K562 (cell line): ENCODE measurements around the gene SETX. TPM values are rescaled to one million over a fixed set of nuclear protein-coding genes. Genes with fewer than 3 reads are reported as not detected.
A peak's percentile ranks its signal among the peaks of the same experiment; 100 is the strongest.

Experiments
- BCOR ChIP-seq: fragments of 450-650 bp; IDR thresholded peaks from 2 replicates; pipeline ENCODE4 v1.6.1; 2016
- EHMT2 ChIP-seq: fragments of 450-650 bp; IDR thresholded peaks from 2 replicates; pipeline ENCODE4 v1.6.1; 2018; ENCODE audit warnings: antibody characterized with exemption
- FOXK2 ChIP-seq, 2 experiments: fragments of 450-650 bp; IDR thresholded peaks in 1 of 2; conservative IDR thresholded peaks in 1 of 2; 2 replicates each; pipeline ENCODE4 v1.6.1; 2016; ENCODE audit warnings: low read depth in 2 of 2, mild to moderate bottlenecking in 1 of 2
- FUS ChIP-seq: fragments of 200-400 bp; formaldehyde crosslinking; optimal IDR thresholded peaks from 2 replicates; pipeline ENCODE3; 2017; ENCODE audit warnings: low read depth, low read length
- NELFE ChIP-seq: IDR thresholded peaks from 2 replicates; pipeline ENCODE4 v1.6.1; 2011; ENCODE audit warnings: mild to moderate bottlenecking; ENCODE audit not compliant: insufficient read depth, insufficient read length
- NFIC ChIP-seq: fragments of 450-650 bp; IDR thresholded peaks from 2 replicates; pipeline ENCODE4 v1.6.1; 2017; ENCODE audit warnings: mild to moderate bottlenecking, inconsistent platforms
- PTRF ChIP-seq: fragments of 450-650 bp; IDR thresholded peaks from 2 replicates; pipeline ENCODE4 v1.6.1; 2016; ENCODE audit warnings: mild to moderate bottlenecking, missing genetic modification characterization, missing compliant biosample characterization
- RCOR1 ChIP-seq, 2 experiments: IDR thresholded peaks; 2 replicates each; pipeline ENCODE4 v1.6.1; 2012; ENCODE audit warnings: low read depth in 2 of 2, low read length in 2 of 2, borderline replicate concordance in 1 of 2, improper control_type of control experiment in 1 of 2
- SAFB ChIP-seq: fragments of 200-400 bp; formaldehyde crosslinking; IDR thresholded peaks from 2 replicates; pipeline ENCODE4 v1.6.1; 2017; ENCODE audit warnings: low read depth, low read length, borderline replicate concordance
- TOE1 ChIP-seq, 2 experiments: fragments of 450-650 bp in 1 of 2; sonication (generic) in 1 of 2; formaldehyde crosslinking in 1 of 2; IDR thresholded peaks; 2 replicates each; pipeline versions ENCODE4 v1.7.1 to v1.8.0; 2016 to 2022; ENCODE audit warnings: borderline replicate concordance in 2 of 2, mild to moderate bottlenecking in 2 of 2, antibody characterized with exemption in 1 of 2, inconsistent platforms in 1 of 2, low read depth in 1 of 2, missing genetic modification reagents in 1 of 2, moderate library complexity in 1 of 2
- ZEB2 ChIP-seq: fragments of 450-650 bp; IDR thresholded peaks from 2 replicates; pipeline ENCODE4 v1.6.1; 2016
- polyA plus RNA-seq, 8 experiments: library from polyadenylated mRNA; depleted of rRNA in 4 of 8; stranded (reverse) in 5 of 8; unstranded in 3 of 8; fragments of >200 nt; fragmentation: Nextera tagmentation in 2 of 8; fragmentation: Illumina TruSeq in 1 of 8; extraction: Ambion mirVana in 2 of 8; extraction: Trizol in 1 of 8; gene quantifications; 2 replicates each; pipeline versions ENCODE4 v1.2.1 to v1.2.3, GENCODE V29; 2011 to 2014; ENCODE audit warnings: inconsistent platforms in 1 of 8, missing spikeins in 1 of 8
- total RNA-seq, 7 experiments: library from RNA; depleted of rRNA in 6 of 7; stranded (reverse); fragments of >200 nt in 6 of 7; fragmentation: Illumina TruSeq in 2 of 7; extraction: Trizol in 2 of 7; gene quantifications; 2 replicates each; pipeline versions ENCODE4 v1.2.1 to v1.2.3, GENCODE V29; 2011 to 2021; ENCODE audit warnings: low replicate concordance in 1 of 7
- TF ChIP-seq, protein P1 (sequence below): sonication (generic); formaldehyde crosslinking; IDR thresholded peaks from 2 replicates; pipeline ENCODE4 v1.8.0; 2023; ENCODE audit warnings: mild to moderate bottlenecking, missing genetic modification reagents
- TF ChIP-seq, protein P2 (sequence below): fragments of 250-450 bp; sonication (Bioruptor Pico); IDR thresholded peaks from 2 replicates; pipeline ENCODE4 v1.9.0; 2021; ENCODE audit warnings: mild to moderate bottlenecking, inconsistent platforms
- TF ChIP-seq, protein P3 (sequence below): fragments of 450-650 bp; IDR thresholded peaks from one replicate; pipeline ENCODE4 v1.6.1; 2018; ENCODE audit warnings: mild to moderate bottlenecking, moderate library complexity; ENCODE audit not compliant: partially characterized antibody
- TF ChIP-seq, protein P4 (sequence below): fragments of 450-650 bp; formaldehyde crosslinking; IDR thresholded peaks from 2 replicates; pipeline ENCODE4 v1.4.0; 2022; ENCODE audit warnings: mild to moderate bottlenecking, moderate library complexity
- TF ChIP-seq, protein P5 (sequence below): fragments of 250-450 bp; sonication (Bioruptor Pico); IDR thresholded peaks from 2 replicates; pipeline ENCODE4 v1.4.0; 2020; ENCODE audit warnings: mild to moderate bottlenecking, moderate library complexity

The SETX gene
- total and polyA plus RNA-seq, 9 of the 15 experiments (the other 6 are each of a cell fraction or from before 2014, with no cell fraction given), result 8.7 to 45.7 (median 28.7) TPM

DNA sequence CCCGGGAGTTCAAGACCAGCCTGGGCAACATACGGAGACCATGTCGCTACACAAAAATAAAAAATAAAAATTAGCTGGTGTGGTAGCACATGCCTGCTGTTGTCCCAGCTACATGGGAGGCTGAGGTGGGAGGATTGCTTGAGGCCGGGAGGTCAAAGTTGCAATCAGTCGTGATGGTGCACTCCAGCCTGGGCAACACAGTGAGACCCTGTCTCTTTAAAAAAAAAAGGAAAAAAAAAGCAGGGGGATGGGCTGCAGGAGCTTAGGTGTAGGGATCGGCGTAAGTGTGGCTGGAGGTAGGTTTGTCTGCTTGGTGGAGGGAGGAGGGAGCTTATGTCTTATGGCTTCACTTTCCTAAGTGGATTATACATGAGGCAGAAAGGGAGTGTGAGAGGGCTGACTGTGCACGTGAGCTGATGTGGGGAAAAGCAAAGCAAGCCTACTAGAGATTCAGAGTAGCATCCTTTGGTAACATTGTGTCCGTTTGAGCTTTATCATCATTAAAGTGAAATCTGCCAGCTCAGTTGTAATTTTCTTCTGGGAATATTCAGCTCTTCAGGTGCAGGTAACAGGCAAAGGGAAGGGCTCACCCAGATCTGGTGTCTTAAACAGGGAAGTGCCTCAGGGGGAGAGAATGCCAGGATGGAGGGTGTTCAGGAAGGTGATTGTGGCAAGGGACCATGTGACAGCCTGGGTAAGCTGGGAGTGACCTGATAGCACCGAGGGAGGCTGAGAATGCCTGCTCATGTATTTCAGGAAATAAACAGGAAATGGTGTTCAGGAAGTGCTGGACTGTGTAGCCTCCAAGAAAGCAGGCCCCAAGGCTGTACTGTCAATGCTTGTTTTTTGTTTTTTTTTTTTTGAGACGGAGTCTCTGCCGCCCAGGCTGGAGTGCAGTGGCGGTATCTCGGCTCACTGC is 17.6 kb upstream of the SETX start (continued):
- TF ChIP-seq, protein P1, sequence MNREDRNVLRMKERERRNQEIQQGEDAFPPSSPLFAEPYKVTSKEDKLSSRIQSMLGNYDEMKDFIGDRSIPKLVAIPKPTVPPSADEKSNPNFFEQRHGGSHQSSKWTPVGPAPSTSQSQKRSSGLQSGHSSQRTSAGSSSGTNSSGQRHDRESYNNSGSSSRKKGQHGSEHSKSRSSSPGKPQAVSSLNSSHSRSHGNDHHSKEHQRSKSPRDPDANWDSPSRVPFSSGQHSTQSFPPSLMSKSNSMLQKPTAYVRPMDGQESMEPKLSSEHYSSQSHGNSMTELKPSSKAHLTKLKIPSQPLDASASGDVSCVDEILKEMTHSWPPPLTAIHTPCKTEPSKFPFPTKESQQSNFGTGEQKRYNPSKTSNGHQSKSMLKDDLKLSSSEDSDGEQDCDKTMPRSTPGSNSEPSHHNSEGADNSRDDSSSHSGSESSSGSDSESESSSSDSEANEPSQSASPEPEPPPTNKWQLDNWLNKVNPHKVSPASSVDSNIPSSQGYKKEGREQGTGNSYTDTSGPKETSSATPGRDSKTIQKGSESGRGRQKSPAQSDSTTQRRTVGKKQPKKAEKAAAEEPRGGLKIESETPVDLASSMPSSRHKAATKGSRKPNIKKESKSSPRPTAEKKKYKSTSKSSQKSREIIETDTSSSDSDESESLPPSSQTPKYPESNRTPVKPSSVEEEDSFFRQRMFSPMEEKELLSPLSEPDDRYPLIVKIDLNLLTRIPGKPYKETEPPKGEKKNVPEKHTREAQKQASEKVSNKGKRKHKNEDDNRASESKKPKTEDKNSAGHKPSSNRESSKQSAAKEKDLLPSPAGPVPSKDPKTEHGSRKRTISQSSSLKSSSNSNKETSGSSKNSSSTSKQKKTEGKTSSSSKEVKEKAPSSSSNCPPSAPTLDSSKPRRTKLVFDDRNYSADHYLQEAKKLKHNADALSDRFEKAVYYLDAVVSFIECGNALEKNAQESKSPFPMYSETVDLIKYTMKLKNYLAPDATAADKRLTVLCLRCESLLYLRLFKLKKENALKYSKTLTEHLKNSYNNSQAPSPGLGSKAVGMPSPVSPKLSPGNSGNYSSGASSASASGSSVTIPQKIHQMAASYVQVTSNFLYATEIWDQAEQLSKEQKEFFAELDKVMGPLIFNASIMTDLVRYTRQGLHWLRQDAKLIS (CRISPR knock-in tag), result no peak
- TF ChIP-seq BCOR (0 out of 2 replicates have a peak, but pooled peaks have one; percentile 11), FUS (no peak), FOXK2 (conservative IDR thresholded peaks at IDR 0.05 in 1 of 2, IDR thresholded peaks at IDR 0.05 in 1 of 2; ENCODE audit: low read depth in 2 of 2) (peak; percentile 76 to 88), EHMT2 (no peak), RCOR1 (IDR thresholded peaks at IDR 0.05; ENCODE audit: borderline replicate concordance in 1 of 2, low read depth in 2 of 2, low read length in 2 of 2) (peak in 1 of 2 experiments; percentile 31; a peak in 1 of 4 replicates), SAFB (no peak), TOE1 (IDR thresholded peaks at IDR 0.05; ENCODE audit: borderline replicate concordance) (no peak), TOE1 (CRISPR knock-in tag; IDR thresholded peaks at IDR 0.05; ENCODE audit: borderline replicate concordance, low read depth) (no peak), PTRF (no peak), ZEB2 (no peak), NELFE (no peak), NFIC (no peak)
- TF ChIP-seq, protein P2, sequence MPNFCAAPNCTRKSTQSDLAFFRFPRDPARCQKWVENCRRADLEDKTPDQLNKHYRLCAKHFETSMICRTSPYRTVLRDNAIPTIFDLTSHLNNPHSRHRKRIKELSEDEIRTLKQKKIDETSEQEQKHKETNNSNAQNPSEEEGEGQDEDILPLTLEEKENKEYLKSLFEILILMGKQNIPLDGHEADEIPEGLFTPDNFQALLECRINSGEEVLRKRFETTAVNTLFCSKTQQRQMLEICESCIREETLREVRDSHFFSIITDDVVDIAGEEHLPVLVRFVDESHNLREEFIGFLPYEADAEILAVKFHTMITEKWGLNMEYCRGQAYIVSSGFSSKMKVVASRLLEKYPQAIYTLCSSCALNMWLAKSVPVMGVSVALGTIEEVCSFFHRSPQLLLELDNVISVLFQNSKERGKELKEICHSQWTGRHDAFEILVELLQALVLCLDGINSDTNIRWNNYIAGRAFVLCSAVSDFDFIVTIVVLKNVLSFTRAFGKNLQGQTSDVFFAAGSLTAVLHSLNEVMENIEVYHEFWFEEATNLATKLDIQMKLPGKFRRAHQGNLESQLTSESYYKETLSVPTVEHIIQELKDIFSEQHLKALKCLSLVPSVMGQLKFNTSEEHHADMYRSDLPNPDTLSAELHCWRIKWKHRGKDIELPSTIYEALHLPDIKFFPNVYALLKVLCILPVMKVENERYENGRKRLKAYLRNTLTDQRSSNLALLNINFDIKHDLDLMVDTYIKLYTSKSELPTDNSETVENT (CRISPR knock-in tag), result no peak
- TF ChIP-seq, protein P3, sequence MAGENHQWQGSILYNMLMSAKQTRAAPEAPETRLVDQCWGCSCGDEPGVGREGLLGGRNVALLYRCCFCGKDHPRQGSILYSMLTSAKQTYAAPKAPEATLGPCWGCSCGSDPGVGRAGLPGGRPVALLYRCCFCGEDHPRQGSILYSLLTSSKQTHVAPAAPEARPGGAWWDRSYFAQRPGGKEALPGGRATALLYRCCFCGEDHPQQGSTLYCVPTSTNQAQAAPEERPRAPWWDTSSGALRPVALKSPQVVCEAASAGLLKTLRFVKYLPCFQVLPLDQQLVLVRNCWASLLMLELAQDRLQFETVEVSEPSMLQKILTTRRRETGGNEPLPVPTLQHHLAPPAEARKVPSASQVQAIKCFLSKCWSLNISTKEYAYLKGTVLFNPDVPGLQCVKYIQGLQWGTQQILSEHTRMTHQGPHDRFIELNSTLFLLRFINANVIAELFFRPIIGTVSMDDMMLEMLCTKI, result no peak
- TF ChIP-seq, protein P4, sequence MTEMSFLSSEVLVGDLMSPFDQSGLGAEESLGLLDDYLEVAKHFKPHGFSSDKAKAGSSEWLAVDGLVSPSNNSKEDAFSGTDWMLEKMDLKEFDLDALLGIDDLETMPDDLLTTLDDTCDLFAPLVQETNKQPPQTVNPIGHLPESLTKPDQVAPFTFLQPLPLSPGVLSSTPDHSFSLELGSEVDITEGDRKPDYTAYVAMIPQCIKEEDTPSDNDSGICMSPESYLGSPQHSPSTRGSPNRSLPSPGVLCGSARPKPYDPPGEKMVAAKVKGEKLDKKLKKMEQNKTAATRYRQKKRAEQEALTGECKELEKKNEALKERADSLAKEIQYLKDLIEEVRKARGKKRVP (CRISPR knock-in tag), result no peak
- TF ChIP-seq, protein P5, sequence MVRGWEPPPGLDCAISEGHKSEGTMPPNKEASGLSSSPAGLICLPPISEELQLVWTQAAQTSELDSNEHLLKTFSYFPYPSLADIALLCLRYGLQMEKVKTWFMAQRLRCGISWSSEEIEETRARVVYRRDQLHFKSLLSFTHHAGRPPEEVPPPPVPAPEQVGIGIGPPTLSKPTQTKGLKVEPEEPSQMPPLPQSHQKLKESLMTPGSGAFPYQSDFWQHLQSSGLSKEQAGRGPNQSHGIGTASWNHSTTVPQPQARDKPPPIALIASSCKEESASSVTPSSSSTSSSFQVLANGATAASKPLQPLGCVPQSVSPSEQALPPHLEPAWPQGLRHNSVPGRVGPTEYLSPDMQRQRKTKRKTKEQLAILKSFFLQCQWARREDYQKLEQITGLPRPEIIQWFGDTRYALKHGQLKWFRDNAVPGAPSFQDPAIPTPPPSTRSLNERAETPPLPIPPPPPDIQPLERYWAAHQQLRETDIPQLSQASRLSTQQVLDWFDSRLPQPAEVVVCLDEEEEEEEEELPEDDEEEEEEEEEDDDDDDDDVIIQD (CRISPR knock-in tag), result no peak
